IPS-20b (cell line): ENCODE data around the gene PCDH1.

ENCODE experiments used
- H3K27ac ChIP-seq: one replicate; pipeline ENCODE4 v1.5.1; 2013; ENCODE audit warnings: low read length
- H3K27me3 ChIP-seq: 2 replicates; pipeline ENCODE4 v1.6.1; 2013; ENCODE audit warnings: mild to moderate bottlenecking, low read length, inconsistent platforms; ENCODE audit not compliant: insufficient read depth
- H3K36me3 ChIP-seq: 2 replicates; pipeline ENCODE4 v1.6.1; 2013; ENCODE audit warnings: low read depth, mild to moderate bottlenecking, inconsistent platforms, low read length, moderate library complexity; ENCODE audit not compliant: insufficient read depth
- H3K4me1 ChIP-seq: 2 replicates; pipeline ENCODE4 v1.6.1; 2013; ENCODE audit warnings: mild to moderate bottlenecking, control low read depth, inconsistent platforms, low read length, moderate library complexity; ENCODE audit not compliant: insufficient read depth
- H3K4me3 ChIP-seq: 2 replicates; pipeline ENCODE4 v1.5.1; 2013; ENCODE audit warnings: mild to moderate bottlenecking, low read length, inconsistent platforms
- H3K9ac ChIP-seq: 2 replicates; pipeline ENCODE4 v1.6.1; 2013; ENCODE audit warnings: low read depth, mild to moderate bottlenecking, inconsistent platforms, low read length, moderate library complexity
- H3K9me3 ChIP-seq: 2 replicates; pipeline ENCODE4 v1.6.1; 2013; ENCODE audit warnings: mild to moderate bottlenecking, low read depth, low read length, inconsistent platforms; ENCODE audit not compliant: insufficient read depth

The PCDH1 gene

DNA sequence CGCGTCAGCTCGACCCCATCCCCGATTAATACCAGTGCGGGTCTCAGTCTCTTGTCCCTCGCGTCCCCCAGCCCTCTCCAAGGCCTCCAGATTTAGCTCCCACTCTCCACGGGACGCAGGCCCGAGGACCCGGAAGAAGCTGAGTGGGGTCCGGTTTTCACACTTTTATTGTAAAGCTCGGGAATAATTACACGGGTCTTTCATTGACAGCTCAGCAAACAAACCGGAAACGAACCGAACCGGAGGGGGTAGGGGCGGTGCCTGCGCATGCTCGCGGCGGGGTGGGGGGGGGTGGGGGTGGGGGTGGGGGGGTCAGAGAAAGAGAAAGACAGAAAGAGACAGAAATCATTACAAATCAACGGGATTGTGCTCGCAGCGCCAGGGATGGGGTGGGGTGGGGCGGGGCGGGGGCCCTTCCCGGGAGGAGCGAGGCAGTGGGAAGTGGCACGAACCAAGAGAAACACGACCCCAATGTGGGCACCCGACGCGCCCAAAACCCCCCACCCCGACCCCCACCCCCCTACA is 27.9 kb downstream of the PCDH1 start:
- H3K9ac ChIP-seq = peak overlapping the region; percentile 99
- H3K4me1 ChIP-seq = peaks cover 30% of the 10 kb centered on the region
- H3K27me3 ChIP-seq = no peaks in the 10 kb centered on the region
- peaks cover 19% of the 10 kb centered on the region; the same call in 1 of the 2 replicates for H3K36me3 ChIP-seq
- H3K4me3 ChIP-seq = peak overlapping the region; percentile 93
- H3K9me3 ChIP-seq = no peaks in the 10 kb centered on the region
- peak overlapping the region; percentile 98 for H3K27ac ChIP-seq

DNA sequence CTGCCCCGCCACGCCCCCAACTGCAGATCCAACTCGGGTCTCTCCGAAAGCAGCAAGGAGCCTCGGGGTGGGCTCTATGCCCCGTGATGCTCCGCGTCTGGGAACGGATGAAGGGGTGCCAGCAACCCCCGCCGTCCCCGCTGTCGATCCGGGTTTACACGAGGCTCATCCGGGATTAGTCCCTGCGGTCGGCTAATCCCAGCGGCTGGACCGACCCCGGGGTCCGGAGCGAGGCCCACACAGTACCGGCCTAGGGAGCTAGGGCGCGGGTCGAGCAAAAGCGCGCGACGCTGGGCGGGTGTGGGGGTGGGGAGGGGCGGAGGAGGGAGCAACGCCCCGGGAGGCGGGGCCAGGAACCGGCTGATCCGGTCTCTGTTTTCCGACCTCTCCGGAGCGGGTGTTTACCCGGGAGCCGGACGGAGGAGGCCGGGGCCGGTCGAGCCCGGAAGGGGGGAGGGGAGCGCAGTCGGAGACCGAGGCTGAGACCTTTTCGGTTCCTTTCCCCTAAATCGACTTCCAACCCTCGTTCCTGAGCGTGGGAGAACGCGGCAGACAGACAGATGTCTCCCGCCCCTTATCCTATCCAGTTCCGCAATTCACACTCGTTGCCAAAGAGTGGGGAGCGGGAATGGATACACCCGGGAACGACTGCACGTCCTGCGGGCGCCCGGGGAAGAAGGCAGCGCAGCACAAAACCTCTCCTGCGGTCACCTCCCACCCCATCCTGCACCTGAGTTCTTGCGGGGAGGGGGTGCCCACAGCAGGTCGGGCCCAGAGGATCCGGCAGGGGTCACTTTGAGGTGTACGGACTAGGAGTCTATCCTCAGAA is 28.6 kb downstream of the PCDH1 start:
- H3K9ac ChIP-seq = peak overlapping the region; percentile 99
- H3K27me3 ChIP-seq = no peaks in the 10 kb centered on the region
- no peaks in the 10 kb centered on the region for H3K9me3 ChIP-seq
- H3K27ac ChIP-seq = peak overlapping the region; percentile 98
- H3K4me1 ChIP-seq = peaks cover 37% of the 10 kb centered on the region
- peaks cover 14% of the 10 kb centered on the region; the same call in 1 of the 2 replicates for H3K36me3 ChIP-seq
- H3K4me3 ChIP-seq = peak overlapping the region; percentile 93

DNA sequence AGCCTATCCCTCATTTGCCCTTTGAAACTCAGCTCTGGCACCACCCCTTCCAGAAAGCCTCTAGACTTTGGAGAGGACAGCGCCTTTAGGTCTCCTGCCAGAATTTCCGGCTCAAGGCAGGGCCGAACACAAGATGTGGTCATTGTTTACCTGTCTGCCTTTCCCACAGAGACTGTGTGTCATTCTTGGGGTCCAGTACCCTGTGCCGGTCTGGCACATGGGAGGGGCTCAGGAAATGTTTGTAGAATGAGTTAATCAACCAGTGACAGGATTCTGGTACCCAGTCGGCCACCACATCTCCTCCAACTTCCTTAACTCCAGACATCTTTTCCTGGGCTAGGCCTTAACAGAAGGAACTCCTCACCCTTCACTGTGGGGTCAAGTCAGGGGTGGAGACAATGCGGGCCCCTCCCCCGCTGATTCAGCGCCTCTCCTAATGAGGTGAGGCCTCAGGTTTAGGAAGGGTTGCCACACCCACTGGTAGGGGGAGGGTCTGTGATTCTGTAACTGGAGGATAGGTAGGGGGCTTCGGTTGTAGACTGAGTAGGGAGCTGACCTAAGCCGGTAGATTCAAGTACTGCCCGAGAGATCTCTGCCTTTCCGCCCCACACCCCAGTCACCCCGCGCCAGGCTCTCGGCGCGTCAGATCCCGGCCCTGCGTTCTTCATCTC is 29.3 kb downstream of the PCDH1 start:
- peaks cover 44% of the 10 kb centered on the region for H3K4me1 ChIP-seq
- no peaks in the 10 kb centered on the region for H3K9me3 ChIP-seq
- peak overlapping the region; percentile 98 for H3K27ac ChIP-seq
- H3K4me3 ChIP-seq = peak overlapping the region; percentile 93
- H3K9ac ChIP-seq = peak overlapping the region; percentile 99
- H3K27me3 ChIP-seq = no peaks in the 10 kb centered on the region
- peaks cover 8% of the 10 kb centered on the region; the same call in 1 of the 2 replicates for H3K36me3 ChIP-seq

DNA sequence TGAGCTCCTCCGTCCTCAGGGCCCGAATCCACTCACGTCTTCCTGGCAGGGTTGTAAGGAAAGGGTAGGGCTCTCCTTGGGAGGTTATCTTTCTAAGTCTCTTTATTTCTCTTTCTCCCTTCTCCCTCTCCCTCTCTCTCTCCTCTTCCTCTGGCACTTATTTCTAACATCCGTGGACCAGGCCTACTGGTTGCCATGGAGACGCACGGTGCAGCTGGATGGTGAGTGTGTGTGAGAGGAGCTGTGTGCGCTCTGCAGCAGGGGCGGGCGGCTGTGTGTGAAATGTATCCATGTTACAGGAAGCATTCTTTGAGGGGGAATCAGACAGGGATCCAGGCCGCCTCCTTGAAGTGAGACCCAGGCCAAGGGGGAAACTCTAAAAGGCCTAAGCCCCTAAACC is 32.2 kb downstream of the PCDH1 start:
- Histone ChIP-seq H3K27ac (peak overlapping the region; percentile 89), H3K4me1 (peaks cover 60% of the 10 kb centered on the region), H3K4me3 (peak overlapping the region; percentile 44; the same call in 1 of the 2 replicates), H3K9ac (peak overlapping the region; percentile 71; the same call in 1 of the 2 replicates), H3K9me3 (no peaks in the 10 kb centered on the region), H3K36me3 (no peaks in the 10 kb centered on the region), H3K27me3 (no peaks in the 10 kb centered on the region)

DNA sequence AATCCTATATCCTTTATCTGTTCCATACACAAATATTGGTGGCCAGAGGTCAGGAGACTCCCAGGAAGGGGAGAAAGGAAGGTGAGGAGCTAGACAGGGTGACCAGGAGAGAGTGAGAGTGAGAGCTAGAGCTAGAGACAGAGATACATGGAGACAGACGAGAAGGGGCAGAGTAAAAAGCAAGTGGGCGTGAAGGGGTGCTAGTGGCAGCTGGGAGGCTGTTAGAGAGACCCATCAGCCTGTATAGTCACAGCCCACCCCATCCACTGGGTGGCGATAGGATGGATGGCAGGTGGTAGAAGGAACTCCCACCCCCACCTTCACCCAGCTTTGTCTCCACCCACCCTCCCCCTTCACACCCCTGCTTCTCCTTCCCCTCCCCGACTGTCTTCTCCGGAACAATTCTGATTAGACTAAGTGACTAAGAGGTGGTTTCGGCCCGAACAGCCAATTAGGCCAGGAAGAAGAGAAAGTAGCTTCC is 32.8 kb downstream of the PCDH1 start:
- H3K9ac ChIP-seq = peak overlapping the region; percentile 47; the same call in 1 of the 2 replicates
- H3K36me3 ChIP-seq = no peaks in the 10 kb centered on the region
- no peaks in the 10 kb centered on the region for H3K27me3 ChIP-seq
- no peaks in the 10 kb centered on the region for H3K9me3 ChIP-seq
- H3K27ac ChIP-seq = peak overlapping the region; percentile 73
- no peak overlapping the region for H3K4me3 ChIP-seq
- H3K4me1 ChIP-seq = peaks cover 64% of the 10 kb centered on the region

DNA sequence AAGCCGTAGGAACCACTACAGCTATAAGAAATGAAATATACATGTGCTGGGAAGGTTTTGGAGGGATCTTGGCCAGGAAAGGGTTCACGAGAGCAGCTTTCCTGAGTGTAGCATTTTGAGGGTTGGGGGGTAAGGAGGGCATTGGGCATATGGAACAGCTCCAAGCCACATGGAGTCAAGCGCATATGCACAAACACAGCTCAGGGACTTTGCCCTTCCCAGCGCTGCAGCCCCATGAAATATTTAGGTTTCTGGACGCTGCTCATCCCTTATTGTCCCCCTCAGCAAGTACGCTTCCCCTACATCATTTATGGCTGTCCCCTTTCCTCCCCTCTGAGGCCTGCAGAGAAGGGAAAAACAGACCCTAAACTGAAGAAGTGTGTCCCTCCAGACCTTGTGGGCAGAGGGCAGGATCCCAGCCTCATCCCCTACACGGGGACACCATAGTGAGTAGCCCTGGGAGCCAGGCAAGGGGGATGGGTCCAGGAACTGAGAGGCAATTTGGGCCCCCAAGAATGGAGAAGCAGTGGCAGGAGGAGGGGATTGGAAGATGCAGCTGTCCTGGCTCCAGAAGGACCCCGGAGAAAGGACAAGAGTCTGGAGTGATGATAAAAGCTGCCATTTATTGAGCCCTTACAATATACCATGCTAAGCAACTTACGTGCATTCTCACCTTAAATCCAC is 33.7 kb downstream of the PCDH1 start:
- H3K9me3 ChIP-seq = no peaks in the 10 kb centered on the region
- peaks cover 72% of the 10 kb centered on the region for H3K4me1 ChIP-seq
- H3K4me3 ChIP-seq = no peak overlapping the region
- H3K27me3 ChIP-seq = no peaks in the 10 kb centered on the region
- H3K36me3 ChIP-seq = no peaks in the 10 kb centered on the region
- H3K9ac ChIP-seq = peak overlapping the region; percentile 47; the same call in 1 of the 2 replicates
- H3K27ac ChIP-seq = peak overlapping the region; percentile 73

DNA sequence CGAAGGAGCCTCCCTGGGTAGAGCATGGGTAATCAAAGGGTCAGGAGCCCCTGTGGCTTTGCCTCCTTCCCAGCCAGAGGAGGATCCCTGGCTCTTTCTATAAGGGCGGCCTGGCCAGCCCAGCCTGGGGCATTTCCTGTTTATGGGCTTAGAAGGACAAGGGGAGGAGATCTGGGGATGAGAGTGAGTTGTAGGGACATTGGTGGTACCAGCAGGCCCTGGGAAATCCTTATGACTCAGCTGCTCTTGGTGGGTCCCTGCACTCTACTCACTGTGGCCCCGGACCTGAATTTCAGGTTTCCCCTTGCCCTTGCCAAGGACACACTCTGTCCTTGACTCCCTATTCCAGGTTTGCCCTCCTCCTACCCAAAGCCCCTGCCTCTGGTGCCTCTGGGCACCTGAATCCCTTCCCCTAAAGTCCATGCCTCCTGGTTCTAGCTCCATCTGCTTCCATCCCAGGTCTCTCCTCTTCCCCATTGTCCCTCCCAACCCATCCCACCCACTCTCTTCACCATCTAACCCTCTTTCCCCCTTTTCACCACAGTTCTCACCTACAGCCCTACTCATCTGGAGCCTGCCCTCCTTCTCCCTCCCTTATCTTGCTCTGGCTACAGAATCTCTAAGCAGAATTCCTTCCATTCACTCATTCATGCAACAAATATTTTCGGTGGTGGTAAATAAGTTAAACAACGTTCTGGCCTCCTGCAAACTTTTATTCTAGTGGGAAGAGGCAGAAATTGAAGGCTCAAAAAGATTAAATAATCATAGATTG is 34.9 kb downstream of the PCDH1 start:
- no peak overlapping the region for H3K27ac ChIP-seq
- peak overlapping the region; percentile 49; the same call in 1 of the 2 replicates for H3K9ac ChIP-seq
- no peaks in the 10 kb centered on the region for H3K36me3 ChIP-seq
- H3K4me1 ChIP-seq = peaks cover 70% of the 10 kb centered on the region
- H3K27me3 ChIP-seq = no peaks in the 10 kb centered on the region
- no peaks in the 10 kb centered on the region for H3K9me3 ChIP-seq
- H3K4me3 ChIP-seq = 0 out of 2 replicates have a peak overlapping the region, but pooled peaks have one; percentile 6

DNA sequence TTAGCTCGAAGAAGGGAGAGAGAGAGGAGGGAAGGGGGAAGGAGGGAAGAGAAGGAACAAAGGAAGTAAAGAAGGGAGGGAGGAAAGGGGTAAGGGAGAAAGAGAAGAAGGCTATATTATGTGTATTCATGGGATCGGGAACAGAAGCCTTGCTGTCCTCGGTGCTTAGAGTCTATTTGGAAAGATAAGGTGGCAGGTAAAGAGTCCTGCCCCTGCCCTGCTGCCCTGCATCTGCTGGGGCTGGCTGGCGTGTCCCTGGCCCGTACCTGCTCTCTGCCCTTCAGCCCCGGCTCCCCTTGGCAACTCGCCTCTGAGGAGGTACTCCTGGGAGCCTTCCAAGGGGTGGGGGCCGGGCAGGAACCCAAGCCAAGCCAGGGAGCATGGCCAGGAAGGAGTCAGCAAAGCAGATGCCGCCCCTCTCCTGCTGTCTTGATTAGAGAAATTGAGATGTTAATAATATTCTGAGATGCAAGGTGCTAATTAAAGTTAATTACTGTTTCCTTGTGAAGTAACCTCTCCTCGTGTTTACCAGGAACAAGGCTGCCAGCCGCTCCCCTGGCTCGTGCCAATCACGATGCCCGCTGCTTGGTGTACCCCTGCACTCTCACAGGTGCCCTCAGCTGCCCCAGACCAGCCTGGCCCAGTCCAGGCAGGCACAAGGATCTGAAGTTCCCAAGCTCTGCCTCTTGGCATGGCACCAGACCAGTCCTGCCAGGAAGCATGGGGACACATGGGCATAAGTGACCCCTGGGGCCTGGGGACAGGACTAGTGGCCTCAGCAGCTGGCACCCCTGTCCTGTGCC is 36.6 kb downstream of the PCDH1 start:
- Histone ChIP-seq H3K9me3 (no peaks in the 10 kb centered on the region), H3K9ac (peak overlapping the region; percentile 64; the same call in 1 of the 2 replicates), H3K4me3 (no peak overlapping the region), H3K36me3 (no peaks in the 10 kb centered on the region), H3K4me1 (peaks cover 83% of the 10 kb centered on the region), H3K27ac (peak overlapping the region; percentile 83), H3K27me3 (no peaks in the 10 kb centered on the region)

DNA sequence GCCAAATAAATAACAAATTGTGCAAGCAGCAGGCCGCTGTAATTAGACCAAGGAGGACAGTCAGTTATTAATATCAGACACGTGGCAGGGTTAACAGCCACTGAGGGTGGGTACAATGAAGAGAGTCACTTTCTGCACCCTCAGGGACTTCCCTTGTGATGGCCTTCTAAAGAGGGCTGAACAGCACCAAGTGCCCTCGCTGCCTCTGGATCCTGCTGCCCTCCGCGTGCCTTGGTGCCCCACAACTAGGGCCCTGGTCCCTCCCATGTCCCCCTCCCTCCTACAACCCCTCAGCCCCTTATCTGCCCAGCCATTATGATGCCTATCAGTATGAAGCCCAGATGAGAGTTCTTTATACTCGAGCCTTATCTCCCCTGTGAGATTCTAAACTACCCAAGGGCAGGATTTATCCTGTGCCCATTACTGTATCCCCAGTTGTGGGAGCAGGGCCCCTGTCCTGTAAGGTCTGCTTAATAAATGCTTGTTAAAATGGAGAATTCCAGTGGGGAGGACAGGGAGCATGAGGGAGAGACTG is 37.3 kb downstream of the PCDH1 start:
- peak overlapping the region; percentile 83 for H3K27ac ChIP-seq
- no peaks in the 10 kb centered on the region for H3K27me3 ChIP-seq
- H3K36me3 ChIP-seq = no peaks in the 10 kb centered on the region
- no peaks in the 10 kb centered on the region for H3K9me3 ChIP-seq
- peak overlapping the region; percentile 64; the same call in 1 of the 2 replicates for H3K9ac ChIP-seq
- H3K4me1 ChIP-seq = peaks cover 83% of the 10 kb centered on the region
- no peak overlapping the region for H3K4me3 ChIP-seq

DNA sequence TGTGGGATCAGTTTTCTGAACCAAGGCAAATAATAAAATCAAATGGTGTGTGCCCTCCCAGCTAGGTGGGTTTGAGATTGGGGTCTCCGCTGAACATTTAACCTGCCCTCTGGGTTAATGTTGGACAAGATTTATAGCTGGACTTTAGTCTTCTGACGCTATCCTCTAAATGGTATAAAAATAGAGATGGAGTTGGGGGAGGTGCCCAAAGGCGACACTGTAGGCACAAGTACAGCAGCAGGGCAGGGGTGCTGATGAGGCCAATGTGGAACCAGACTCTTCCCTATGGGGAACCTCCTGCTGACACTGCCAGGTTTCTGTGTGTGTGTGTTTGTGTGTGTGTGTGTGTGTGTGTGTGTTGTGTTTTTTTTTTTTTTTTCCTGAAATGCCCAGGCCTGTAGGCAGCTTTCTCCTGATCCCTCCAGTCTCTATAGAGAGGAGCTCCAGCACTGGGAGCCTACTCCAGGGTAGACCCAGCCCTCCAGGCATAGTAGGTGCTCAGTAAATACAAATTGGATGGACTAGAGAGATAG is 37.9 kb downstream of the PCDH1 start:
- H3K27me3 ChIP-seq = no peaks in the 10 kb centered on the region
- H3K4me3 ChIP-seq = no peak overlapping the region
- H3K27ac ChIP-seq = peak overlapping the region; percentile 95
- no peaks in the 10 kb centered on the region for H3K9me3 ChIP-seq
- H3K4me1 ChIP-seq = peaks cover 83% of the 10 kb centered on the region
- H3K9ac ChIP-seq = peak overlapping the region; percentile 64; the same call in 1 of the 2 replicates
- H3K36me3 ChIP-seq = no peaks in the 10 kb centered on the region
